A673 (cell line): ENCODE results near the gene SLC44A1. TPM values are rescaled to one million over a fixed set of nuclear protein-coding genes. Genes with fewer than 3 reads are reported as not detected.

Experiments
- Bru-seq: library from RNA; stranded (reverse); fragments of 400-500 nt; gene quantifications from one replicate; lab custom pipeline; 2021; lab: Mats Ljungman, UMichigan
- BruChase-seq, 2 experiments: library from RNA; stranded (reverse); fragments of 400-500 nt; gene quantifications; one replicate each; lab custom pipeline; 2021; lab: Mats Ljungman, UMichigan
- BruUV-seq: library from RNA; stranded (reverse); fragments of 400-500 nt; replicated peaks from 2 replicates; lab custom pipeline; 2021; lab: Mats Ljungman, UMichigan
- CTCF ChIA-PET: fragments of 300-600 bp; sonication (Branson Sonifier 250); formaldehyde crosslinking; loops from one replicate; lab custom pipeline; 2022; ENCODE audit warnings: antibody characterized with exemption; lab: Charles Lee
- POLR2A ChIA-PET: fragments of 300-600 bp; sonication (Branson Sonifier 250); formaldehyde crosslinking; loops from one replicate; lab custom pipeline; 2022; ENCODE audit warnings: antibody characterized with exemption; ENCODE audit not compliant: low non-redundant PET; lab: Charles Lee
- DNase-seq: peaks from one replicate; pipeline ENCODE4 v3.0.0-alpha.2; 2015; ENCODE audit warnings: low spot score
- H3K27ac ChIP-seq: fragments of 200-600 bp; sonication (generic); 2 replicates; pipeline ENCODE4 v1.5.1; 2016; ENCODE audit warnings: mixed run types, low read depth, mild to moderate bottlenecking, mixed read lengths, antibody characterized with exemption, low read length; ENCODE audit not compliant: poor library complexity, severe bottlenecking
- H3K27me3 ChIP-seq: fragments of 200-600 bp; sonication (generic); replicated peaks from 2 replicates; pipeline ENCODE4 v1.6.1; 2017; ENCODE audit warnings: mixed run types, low read depth, mild to moderate bottlenecking, mixed read lengths, antibody characterized with exemption, low read length; ENCODE audit not compliant: insufficient read depth, poor library complexity
- H3K36me3 ChIP-seq: fragments of 200-600 bp; sonication (generic); 2 replicates; pipeline ENCODE4 v1.6.1; 2016; ENCODE audit warnings: mixed run types, mild to moderate bottlenecking, mixed read lengths, antibody characterized with exemption, low read length; ENCODE audit not compliant: insufficient read depth, poor library complexity, severe bottlenecking
- H3K4me1 ChIP-seq: fragments of 200-600 bp; sonication (generic); 2 replicates; pipeline ENCODE4 v1.6.1; 2017; ENCODE audit warnings: mixed run types, mild to moderate bottlenecking, mixed read lengths, antibody characterized with exemption, low read length; ENCODE audit not compliant: insufficient read depth, poor library complexity, severe bottlenecking
- H3K4me3 ChIP-seq: fragments of 200-600 bp; sonication (generic); 2 replicates; pipeline ENCODE4 v1.5.1; 2016; ENCODE audit warnings: low read depth, mixed run types, mild to moderate bottlenecking, mixed read lengths, low read length; ENCODE audit not compliant: poor library complexity, severe bottlenecking
- H3K9me3 ChIP-seq: fragments of 200-600 bp; sonication (generic); 2 replicates; pipeline ENCODE4 v1.6.1; 2016; ENCODE audit warnings: mixed run types, low read depth, mild to moderate bottlenecking, mixed read lengths, antibody characterized with exemption, low read length; ENCODE audit not compliant: poor library complexity, severe bottlenecking
- EZH2 ChIP-seq: fragments of 200-600 bp; sonication (generic); IDR thresholded peaks from 2 replicates; pipeline ENCODE4 v1.6.1; 2017; ENCODE audit warnings: borderline replicate concordance, low read depth, mild to moderate bottlenecking, mixed read lengths, antibody characterized with exemption, low read length; ENCODE audit not compliant: poor library complexity, severe bottlenecking
- intact Hi-C: fragments of 100-400 bp; cut with micrococcal nuclease; formaldehyde crosslinking; loops from one replicate; pipeline ENCODE4 v1.10.0; 2022; ENCODE audit not compliant: unreplicated experiment
- long read RNA-seq: library from polyadenylated mRNA; stranded (forward); transcript quantifications from one replicate; pipeline ENCODE4 v2.0.0, GENCODE V29; 2022
- total RNA-seq: library from RNA; stranded (reverse); gene quantifications from 2 replicates; pipeline ENCODE4 v1.2.3, GENCODE V29; 2021
- TF ChIP-seq, protein P1 (sequence below): fragments of 300-800, 200-600 bp; sonication (generic); conservative IDR thresholded peaks from 2 replicates; pipeline ENCODE4 v1.5.1; 2017; ENCODE audit warnings: low read depth, mild to moderate bottlenecking, antibody characterized with exemption, low read length, moderate library complexity, mixed read lengths

SLC44A1 gene
- total RNA-seq (9.4 and 11.9 TPM in 2 replicates), Bru-seq, nascent RNA (percentile 58 among the genes with signal in this experiment), BruChase-seq, experiment 1, labeled RNA remaining after a 2-hour chase (percentile 50 among the genes with signal in this experiment), BruChase-seq, experiment 2, labeled RNA remaining after a 6-hour chase (percentile 54 among the genes with signal in this experiment)
- long read RNA-seq, full-length matches to known transcripts, result 25 of 35 reads
- long read RNA-seq, partial matches to known transcripts, result 4 of 35 reads
- long read RNA-seq, other reads (novel, unspliced or antisense), result 6 of 35 reads

DNA sequence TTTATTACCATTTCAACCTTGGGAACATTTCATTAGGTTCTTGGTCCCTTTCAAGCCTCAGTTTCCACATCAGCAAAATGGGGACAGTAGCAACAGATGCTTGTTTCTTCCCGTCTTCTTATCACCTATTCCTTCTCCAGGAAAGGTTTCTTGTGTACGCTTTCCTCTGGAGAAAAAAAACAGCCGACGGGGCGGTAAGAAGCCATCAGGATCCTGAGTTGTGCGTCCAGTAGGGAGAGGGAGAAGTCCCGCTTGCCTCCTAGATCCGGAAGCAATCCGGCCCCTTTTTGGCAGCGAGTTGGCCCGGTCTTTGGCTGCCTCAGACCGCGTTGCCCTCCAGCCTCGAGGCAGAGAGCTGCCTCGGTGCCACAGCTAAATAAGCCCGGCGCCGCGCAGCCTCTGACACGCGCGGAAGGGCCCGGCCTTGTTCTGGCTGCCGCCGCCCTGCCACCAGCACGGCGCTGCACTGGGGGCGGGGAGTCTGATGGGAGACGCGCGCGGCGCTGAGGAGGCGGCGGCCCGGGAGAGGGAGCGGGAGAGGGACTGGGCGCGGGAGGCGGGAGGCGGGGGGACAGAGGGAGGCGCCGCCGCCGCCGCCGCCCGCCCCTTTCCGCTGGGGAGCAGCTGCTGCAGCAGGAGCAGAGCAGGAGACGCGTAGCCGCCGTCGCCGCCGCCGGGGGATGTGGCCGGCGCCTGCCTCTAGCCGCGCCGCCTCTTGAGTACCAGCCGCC is at the start of gene SLC44A1:
TSS of gene SLC44A1 (plus strand) at position 649 of the 731 bp plus-strand sequence. CDS start 218 bp downstream, outside the sequence.
- TF ChIP-seq, protein P1, sequence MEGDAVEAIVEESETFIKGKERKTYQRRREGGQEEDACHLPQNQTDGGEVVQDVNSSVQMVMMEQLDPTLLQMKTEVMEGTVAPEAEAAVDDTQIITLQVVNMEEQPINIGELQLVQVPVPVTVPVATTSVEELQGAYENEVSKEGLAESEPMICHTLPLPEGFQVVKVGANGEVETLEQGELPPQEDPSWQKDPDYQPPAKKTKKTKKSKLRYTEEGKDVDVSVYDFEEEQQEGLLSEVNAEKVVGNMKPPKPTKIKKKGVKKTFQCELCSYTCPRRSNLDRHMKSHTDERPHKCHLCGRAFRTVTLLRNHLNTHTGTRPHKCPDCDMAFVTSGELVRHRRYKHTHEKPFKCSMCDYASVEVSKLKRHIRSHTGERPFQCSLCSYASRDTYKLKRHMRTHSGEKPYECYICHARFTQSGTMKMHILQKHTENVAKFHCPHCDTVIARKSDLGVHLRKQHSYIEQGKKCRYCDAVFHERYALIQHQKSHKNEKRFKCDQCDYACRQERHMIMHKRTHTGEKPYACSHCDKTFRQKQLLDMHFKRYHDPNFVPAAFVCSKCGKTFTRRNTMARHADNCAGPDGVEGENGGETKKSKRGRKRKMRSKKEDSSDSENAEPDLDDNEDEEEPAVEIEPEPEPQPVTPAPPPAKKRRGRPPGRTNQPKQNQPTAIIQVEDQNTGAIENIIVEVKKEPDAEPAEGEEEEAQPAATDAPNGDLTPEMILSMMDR, result no peak
- no peak for TF ChIP-seq EZH2
- Histone ChIP-seq H3K36me3 (no peaks in the 10 kb centered on the region), H3K9me3 (no peaks in the 10 kb centered on the region), H3K4me1 (peaks cover 3% of the 10 kb centered on the region), H3K27ac (peak within 1 kb of the TSS; percentile 48), H3K27me3 (peaks cover 6% of the 10 kb centered on the region), H3K4me3 (peak within 1 kb of the TSS; percentile 72)
- CTCF ChIA-PET, result no interaction called here
- BruUV-seq, result no TSS peak
- POLR2A ChIA-PET, result no interaction called here
- DNase-seq, result peak; percentile 97
- intact Hi-C loops, result no loop called here

DNA sequence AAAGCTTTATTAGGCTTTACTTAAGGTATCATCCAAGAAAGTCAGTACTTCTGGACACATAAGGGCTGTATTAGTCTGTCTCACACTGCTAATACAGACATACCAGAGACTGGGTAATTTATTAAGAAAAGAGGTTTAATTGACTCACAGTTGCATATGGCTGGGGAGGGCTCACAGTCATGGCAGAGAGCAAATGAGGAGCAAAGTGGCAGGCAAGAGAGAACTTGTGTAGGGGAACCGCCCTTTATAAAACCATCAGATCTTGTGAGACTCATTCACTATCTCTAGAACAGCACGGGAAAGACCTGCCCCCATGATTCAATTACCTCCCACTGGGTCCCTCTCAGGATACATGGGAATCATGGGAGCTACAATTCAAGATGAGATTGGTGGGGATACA is 49.2 kb upstream of the SLC44A1 start:
- no peaks in the 10 kb centered on the region for H3K4me1 ChIP-seq
- H3K9me3 ChIP-seq, result no peaks in the 10 kb centered on the region
- no peaks in the 10 kb centered on the region for H3K27me3 ChIP-seq
- H3K4me3 ChIP-seq, result no peak overlapping the region
- BruUV-seq, result no TSS peak
- no peak overlapping the region for H3K27ac ChIP-seq
- no peak for DNase-seq
- H3K36me3 ChIP-seq, result no peaks in the 10 kb centered on the region
- POLR2A ChIA-PET, result no interaction called here
- CTCF ChIA-PET, result no interaction called here
- intact Hi-C loops, result no loop called here
- TF ChIP-seq, protein P1, result no peak
- TF ChIP-seq EZH2, result no peak

DNA sequence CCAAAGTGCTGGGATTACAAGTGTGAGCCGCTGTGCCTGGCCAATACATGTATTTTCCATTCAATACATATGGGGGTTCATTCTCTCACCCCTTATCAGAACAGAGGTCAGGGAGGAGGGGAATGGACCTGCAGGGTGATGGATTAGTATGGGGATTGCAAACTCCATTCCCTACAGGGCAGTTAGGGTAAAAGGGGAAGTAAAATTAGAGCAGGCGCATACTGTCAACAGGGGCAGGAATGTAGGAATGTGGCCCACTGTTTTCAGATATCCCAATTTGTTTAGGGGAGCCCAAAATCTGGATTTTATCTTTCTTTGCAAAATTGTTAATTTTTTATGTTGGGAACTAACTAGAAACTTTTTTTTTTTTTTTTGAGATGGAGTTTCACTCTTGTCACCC is 46.4 kb upstream of the SLC44A1 start:
- H3K36me3 ChIP-seq, result no peaks in the 10 kb centered on the region
- CTCF ChIA-PET, result no interaction called here
- BruUV-seq, result no TSS peak
- H3K9me3 ChIP-seq, result no peaks in the 10 kb centered on the region
- H3K27ac ChIP-seq, result no peak overlapping the region
- no peak overlapping the region for H3K4me3 ChIP-seq
- POLR2A ChIA-PET, result no interaction called here
- TF ChIP-seq, protein P1, result no peak
- TF ChIP-seq EZH2, result no peak
- H3K27me3 ChIP-seq, result no peaks in the 10 kb centered on the region
- H3K4me1 ChIP-seq, result no peaks in the 10 kb centered on the region
- intact Hi-C loops, result no loop called here
- DNase-seq, result no peak
